PFSK-1 (cell line): ENCODE results near the gene ZNF184.

Experiments used
- FOXP2 ChIP-seq: optimal IDR thresholded peaks from 2 replicates; pipeline ENCODE3; 2011; ENCODE audit warnings: borderline replicate concordance, control low read depth, inconsistent platforms; ENCODE audit not compliant: insufficient read depth; ENCODE audit errors: extremely low read length, extremely low read depth
- POLR2AphosphoS5 ChIP-seq: IDR thresholded peaks from 2 replicates; pipeline ENCODE4 v1.6.1; 2012; ENCODE audit warnings: low read depth, mild to moderate bottlenecking, control low read depth, low read length, moderate library complexity
- SIN3A ChIP-seq: IDR thresholded peaks from 2 replicates; pipeline ENCODE4 v1.6.1; 2012; ENCODE audit warnings: mild to moderate bottlenecking, low read length, moderate library complexity, borderline replicate concordance; ENCODE audit not compliant: insufficient read depth
- TAF1 ChIP-seq: IDR thresholded peaks from 2 replicates; pipeline ENCODE4 v1.6.1; 2012; ENCODE audit warnings: low read length, control low read depth, borderline replicate concordance; ENCODE audit not compliant: insufficient read depth
- TF ChIP-seq, protein P1 (sequence below), 2 experiments: IDR thresholded peaks; 2 replicates each; pipeline versions ENCODE4 v1.6.1 to v1.8.0; 2011 to 2012; ENCODE audit warnings: low read depth in 2 of 2, low read length in 2 of 2, control low read depth in 1 of 2, inconsistent platforms in 1 of 2, mild to moderate bottlenecking in 1 of 2, moderate library complexity in 1 of 2; ENCODE audit not compliant: insufficient read depth in 1 of 2

Gene ZNF184

DNA sequence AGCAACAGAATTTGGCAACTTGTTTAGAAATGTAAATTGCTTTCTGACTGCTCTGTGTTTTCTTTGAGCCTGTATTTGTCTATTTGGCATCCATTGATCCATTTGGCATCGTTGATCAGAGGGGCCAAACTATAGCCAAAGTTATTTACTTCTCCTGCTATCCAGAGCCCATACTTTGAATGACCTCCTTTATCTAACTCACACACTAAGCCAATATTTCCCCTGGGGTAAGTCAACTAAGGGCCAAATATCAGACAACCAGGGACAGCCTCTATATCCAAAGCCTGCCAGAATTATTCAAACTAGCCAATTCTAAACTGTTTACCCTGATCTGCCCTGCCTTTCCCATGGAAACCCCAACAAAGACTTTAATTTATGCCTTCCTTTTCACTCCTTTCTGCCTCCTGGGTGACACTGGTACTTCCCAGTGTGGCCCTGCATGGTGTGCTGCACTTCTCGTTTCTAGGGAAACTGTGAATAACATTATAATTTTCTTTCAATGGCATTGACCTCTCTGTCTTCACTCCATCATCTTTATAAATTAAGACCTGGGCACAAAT is 19.8 kb upstream of the ZNF184 start:
- TF ChIP-seq FOXP2 (no peak), TAF1 (no peak), POLR2AphosphoS5 (no peak), SIN3A (no peak)
- TF ChIP-seq, protein P1, sequence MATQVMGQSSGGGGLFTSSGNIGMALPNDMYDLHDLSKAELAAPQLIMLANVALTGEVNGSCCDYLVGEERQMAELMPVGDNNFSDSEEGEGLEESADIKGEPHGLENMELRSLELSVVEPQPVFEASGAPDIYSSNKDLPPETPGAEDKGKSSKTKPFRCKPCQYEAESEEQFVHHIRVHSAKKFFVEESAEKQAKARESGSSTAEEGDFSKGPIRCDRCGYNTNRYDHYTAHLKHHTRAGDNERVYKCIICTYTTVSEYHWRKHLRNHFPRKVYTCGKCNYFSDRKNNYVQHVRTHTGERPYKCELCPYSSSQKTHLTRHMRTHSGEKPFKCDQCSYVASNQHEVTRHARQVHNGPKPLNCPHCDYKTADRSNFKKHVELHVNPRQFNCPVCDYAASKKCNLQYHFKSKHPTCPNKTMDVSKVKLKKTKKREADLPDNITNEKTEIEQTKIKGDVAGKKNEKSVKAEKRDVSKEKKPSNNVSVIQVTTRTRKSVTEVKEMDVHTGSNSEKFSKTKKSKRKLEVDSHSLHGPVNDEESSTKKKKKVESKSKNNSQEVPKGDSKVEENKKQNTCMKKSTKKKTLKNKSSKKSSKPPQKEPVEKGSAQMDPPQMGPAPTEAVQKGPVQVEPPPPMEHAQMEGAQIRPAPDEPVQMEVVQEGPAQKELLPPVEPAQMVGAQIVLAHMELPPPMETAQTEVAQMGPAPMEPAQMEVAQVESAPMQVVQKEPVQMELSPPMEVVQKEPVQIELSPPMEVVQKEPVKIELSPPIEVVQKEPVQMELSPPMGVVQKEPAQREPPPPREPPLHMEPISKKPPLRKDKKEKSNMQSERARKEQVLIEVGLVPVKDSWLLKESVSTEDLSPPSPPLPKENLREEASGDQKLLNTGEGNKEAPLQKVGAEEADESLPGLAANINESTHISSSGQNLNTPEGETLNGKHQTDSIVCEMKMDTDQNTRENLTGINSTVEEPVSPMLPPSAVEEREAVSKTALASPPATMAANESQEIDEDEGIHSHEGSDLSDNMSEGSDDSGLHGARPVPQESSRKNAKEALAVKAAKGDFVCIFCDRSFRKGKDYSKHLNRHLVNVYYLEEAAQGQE (IDR thresholded peaks at IDR 0.05; ENCODE audit: insufficient read depth in 1 of 2, low read depth in 2 of 2, low read length in 2 of 2), result no peak

DNA sequence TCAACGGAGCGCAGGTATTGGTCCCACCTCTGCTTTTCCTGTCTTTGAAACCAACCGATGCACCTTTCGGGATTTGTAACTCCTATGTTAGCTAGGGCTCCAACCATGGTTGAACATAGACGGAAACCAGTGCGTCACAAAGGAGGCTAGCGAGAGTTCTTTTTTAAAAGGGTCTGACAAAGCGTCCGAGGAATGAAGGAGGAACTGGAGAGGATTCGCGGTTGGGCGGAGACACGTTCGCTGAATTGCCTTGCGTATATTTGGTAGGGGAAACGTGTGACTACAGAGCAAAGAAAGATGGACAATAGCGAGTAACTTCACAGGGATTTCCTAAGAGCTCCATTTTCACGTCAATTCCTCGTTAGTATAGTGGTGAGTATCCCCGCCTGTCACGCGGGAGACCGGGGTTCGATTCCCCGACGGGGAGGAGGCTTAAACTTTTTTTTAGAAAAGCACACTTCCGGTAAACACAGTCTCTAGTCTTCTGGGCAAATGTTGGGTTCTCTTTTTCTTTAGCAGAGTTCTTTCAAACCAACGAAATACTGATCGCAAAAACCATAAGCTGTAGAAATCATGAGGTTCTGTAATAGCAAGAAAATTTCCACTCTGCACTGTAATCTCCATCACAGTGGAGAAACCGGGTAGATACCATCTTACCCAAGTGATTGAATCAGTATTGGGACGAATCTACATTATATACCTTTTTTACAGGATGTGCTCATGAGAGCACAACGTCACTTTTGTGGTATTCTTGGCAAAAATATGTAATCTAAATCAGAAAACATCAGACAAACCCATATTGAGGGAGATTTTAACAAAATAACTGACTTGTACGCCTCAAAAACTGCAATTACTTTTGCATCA is 6.6 kb upstream of the ZNF184 start:
- no peak for TF ChIP-seq SIN3A
- TF ChIP-seq FOXP2, result no peak
- TF ChIP-seq TAF1, result no peak
- TF ChIP-seq, protein P1 (IDR thresholded peaks at IDR 0.05; ENCODE audit: insufficient read depth in 1 of 2, low read depth in 2 of 2, low read length in 2 of 2), result no peak

DNA sequence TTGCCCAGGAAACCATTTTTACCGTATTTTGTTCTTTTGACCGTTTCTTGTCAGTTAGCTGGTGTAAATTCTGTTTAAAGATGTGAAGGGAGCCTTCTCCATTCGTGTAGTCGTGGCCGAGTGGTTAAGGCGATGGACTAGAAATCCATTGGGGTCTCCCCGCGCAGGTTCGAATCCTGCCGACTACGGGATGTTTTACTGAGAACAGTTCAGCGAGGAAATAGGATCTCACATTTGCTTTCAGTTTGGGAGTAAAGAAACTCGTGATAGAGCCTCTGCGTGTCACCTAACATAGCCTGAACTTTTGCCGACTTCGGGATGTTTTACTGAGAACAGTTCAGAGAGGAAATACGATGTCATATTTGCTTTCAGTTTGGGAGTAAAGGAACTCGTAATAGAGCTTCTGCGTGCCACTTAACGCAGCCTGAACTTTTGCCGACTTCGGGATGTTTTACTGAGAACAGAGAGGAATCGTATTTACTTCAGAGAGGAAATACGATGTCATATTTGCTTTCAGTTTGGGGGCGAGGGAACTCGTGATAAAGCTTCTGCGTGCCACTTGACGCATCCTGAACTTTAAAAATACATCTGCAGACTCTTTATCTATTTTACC is 5.9 kb upstream of the ZNF184 start:
- no peak for TF ChIP-seq TAF1
- TF ChIP-seq, protein P1 (IDR thresholded peaks at IDR 0.05; ENCODE audit: insufficient read depth in 1 of 2, low read depth in 2 of 2, low read length in 2 of 2), result no peak
- no peak for TF ChIP-seq POLR2AphosphoS5
- TF ChIP-seq FOXP2, result no peak

DNA sequence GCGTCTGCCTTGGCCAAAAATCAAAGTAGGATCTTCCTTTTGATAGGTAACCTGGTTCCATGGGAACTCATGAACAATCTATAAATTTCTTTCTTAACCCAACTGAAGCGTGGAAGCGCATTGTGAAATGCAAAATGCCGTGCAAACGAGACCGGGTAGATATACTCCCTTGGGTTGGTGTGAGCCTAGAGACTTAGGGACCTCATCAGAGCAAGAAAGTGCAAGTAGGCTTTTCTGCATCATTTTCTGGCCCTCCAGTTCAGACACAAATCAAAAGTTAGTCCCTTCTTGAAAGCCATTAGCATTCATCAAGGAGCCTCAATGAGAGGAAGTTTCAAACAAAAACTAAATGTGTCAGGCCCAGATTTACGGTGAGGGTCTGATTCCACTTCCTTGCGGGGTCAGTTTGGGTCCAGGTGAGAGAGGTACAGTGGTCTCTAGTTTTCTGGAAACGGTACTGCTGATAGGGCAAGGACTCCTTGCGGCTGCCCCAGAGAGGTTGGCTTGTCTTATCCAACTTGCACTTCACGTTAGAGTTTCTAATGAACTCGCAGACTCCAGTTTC is 5.3 kb upstream of the ZNF184 start:
- TF ChIP-seq POLR2AphosphoS5 (no peak), TAF1 (no peak), SIN3A (no peak), FOXP2 (no peak)

DNA sequence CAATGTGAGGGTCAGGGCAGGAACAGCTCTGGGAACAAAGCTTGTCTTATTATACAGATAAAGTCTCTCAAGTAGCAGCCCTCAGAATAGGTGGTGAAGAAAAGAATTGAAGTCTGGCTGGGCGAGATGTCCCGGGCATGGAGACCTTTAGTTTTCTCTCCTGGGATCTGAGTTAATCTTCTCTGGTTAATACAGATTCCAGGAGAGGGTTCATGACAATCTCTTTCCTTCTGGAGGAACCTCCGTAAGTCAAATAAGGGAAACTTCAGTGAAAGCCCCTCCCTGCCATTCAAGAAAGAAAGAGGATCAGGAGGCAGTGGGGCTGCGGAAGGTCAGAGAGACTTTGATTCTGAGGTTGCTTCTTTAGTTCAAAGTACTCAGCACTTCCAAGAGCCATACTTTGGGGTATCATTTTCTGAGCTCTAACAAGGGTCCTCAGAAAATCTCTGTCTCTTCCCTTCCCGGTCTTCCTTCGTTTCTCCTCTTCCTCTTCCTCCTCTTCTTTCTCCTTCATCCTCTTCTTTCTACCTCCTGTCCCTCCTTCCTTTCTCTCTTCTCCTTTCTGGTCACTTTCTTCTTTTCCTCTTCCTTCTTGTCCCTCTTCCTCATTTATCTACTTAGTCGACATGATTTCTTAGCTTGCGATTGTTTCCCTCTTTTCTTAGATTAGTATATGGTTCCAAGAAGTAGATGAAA is 4.6 kb upstream of the ZNF184 start:
- TF ChIP-seq TAF1, result no peak

DNA sequence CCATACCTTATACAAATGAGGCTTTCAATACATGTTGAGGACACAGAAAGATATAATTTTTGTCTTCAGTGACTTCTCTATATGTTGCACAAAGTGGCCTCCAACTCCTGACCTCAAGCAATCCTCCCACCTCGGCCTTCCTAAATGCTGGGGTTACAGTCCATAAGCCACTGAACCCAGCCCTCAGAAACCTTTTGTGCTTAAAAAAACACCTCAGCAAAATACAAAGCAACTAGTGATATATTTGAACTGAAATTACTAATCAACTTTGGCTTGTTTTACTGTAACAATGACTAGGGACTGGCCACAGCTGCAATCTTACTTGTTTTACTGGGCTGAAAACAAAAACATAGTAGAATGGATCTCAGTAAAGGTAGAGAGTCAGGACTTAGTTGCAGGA is 3.2 kb upstream of the ZNF184 start:
- no peak for TF ChIP-seq TAF1
- TF ChIP-seq, protein P1 (IDR thresholded peaks at IDR 0.05; ENCODE audit: insufficient read depth in 1 of 2, low read depth in 2 of 2, low read length in 2 of 2), result no peak
- no peak for TF ChIP-seq SIN3A
- TF ChIP-seq FOXP2, result no peak
- TF ChIP-seq POLR2AphosphoS5, result no peak
